A172 (cell line): ENCODE measurements around the gene LCE2D. TPM values are rescaled to one million over a fixed set of nuclear protein-coding genes. Genes with fewer than 3 reads are reported as not detected.
"Not testable (repeated sequence)": the region's sequence is repeated elsewhere in the genome, so short reads cannot be mapped to it uniquely, and the experiment has no call there.

Source experiments
- DNase-seq: peaks from one replicate; pipeline ENCODE4 v3.0.0-alpha.2; 2015; ENCODE audit warnings: low spot score
- total RNA-seq: library from RNA; depleted of rRNA; stranded (reverse); fragments of >200 nt; shearing (Covaris generic); gene quantifications from 2 replicates; pipeline ENCODE4 v1.2.3, GENCODE V29; 2014; rRNA removed

Gene LCE2D
- not detected in 2 replicates for total RNA-seq

GRCh38 chr1:152663098-152663497 lies at the start of gene LCE2D:
LCE2D (plus strand) TSS chr1:152663380; CDS start chr1:152664106, 726 bp downstream.
- DNase-seq = no peak

- no peak for DNase-seq
These were observed 49.7 kb upstream of the LCE2D start, which contains the start of gene LCE3B for GRCh38 chr1:152613511-152613910. LCE3B (plus strand) TSS chr1:152613811; CDS start chr1:152613811, 0 bp downstream.

- DNase-seq = no peak
These were observed 41.2 kb upstream of the LCE2D start for GRCh38 chr1:152621993-152622392.

- DNase-seq = peak; percentile 36
These were observed 40.4 kb upstream of the LCE2D start, which contains the start of gene LCE3A for GRCh38 chr1:152622803-152623202. LCE3A (minus strand) TSS chr1:152623103; CDS start chr1:152623103, 0 bp downstream.

- DNase-seq = no peak
These were observed 39.9 kb upstream of the LCE2D start for GRCh38 chr1:152623203-152623844.

- no peak for DNase-seq
These were observed 36.4 kb upstream of the LCE2D start for GRCh38 chr1:152626744-152627143.

- no peak for DNase-seq
These were observed 32.6 kb upstream of the LCE2D start for GRCh38 chr1:152630596-152630995.

GRCh38 chr1:152640351-152640750 lies 22.8 kb upstream of the LCE2D start:
- DNase-seq = no peak

GRCh38 chr1:152643945-152644344 lies 19.2 kb upstream of the LCE2D start:
- no peak for DNase-seq

- DNase-seq = no peak
These were observed 18.0 kb upstream of the LCE2D start for GRCh38 chr1:152645146-152645545.

- DNase-seq = no peak
These were observed 16.5 kb upstream of the LCE2D start for GRCh38 chr1:152646656-152647055.

GRCh38 chr1:152654110-152654509 lies 9.1 kb upstream of the LCE2D start:
- DNase-seq = peak; percentile 57

- DNase-seq = no peak
These were observed 6.7 kb upstream of the LCE2D start for GRCh38 chr1:152656459-152656858.

GRCh38 chr1:152657677-152658076 lies 5.5 kb upstream of the LCE2D start:
- DNase-seq = no peak

GRCh38 chr1:152658649-152659048 lies 4.5 kb upstream of the LCE2D start:
- no peak for DNase-seq

- DNase-seq = not testable (repeated sequence)
These were observed 3.0 kb downstream of the LCE2D start for GRCh38 chr1:152666171-152666570.

- DNase-seq = no peak
These were observed 4.5 kb downstream of the LCE2D start for GRCh38 chr1:152667648-152668047.

GRCh38 chr1:152673016-152673415 lies 9.8 kb downstream of the LCE2D start:
- DNase-seq = no peak

GRCh38 chr1:152674983-152675382 lies 11.8 kb downstream of the LCE2D start, which contains the start of gene LCE2C:
LCE2C (plus strand) TSS chr1:152675279; CDS start chr1:152676016, 737 bp downstream.
- not testable (repeated sequence) for DNase-seq

- no peak for DNase-seq
These were observed 16.3 kb downstream of the LCE2D start for GRCh38 chr1:152679459-152679858.

- DNase-seq = no peak
These were observed 18.4 kb downstream of the LCE2D start for GRCh38 chr1:152681616-152682015.

- DNase-seq = no peak
These were observed 20.7 kb downstream of the LCE2D start for GRCh38 chr1:152683846-152684245.

GRCh38 chr1:152685823-152686222 lies 22.6 kb downstream of the LCE2D start, which contains the start of gene LCE2B:
LCE2B (plus strand) TSS chr1:152686123; CDS start chr1:152686844, 721 bp downstream.
- not testable (repeated sequence) for DNase-seq
